Adrenal gland (tissue), 5 donors: ENCODE measurements around the gene MPPED1.

ENCODE experiments used
- POLR2A ChIP-seq, 2 donors: fragments of 450-650 bp; IDR thresholded peaks; one replicate each; pipeline ENCODE4 v1.6.1; 2017; ENCODE audit warnings: antibody characterized with exemption in 2 of 2, mild to moderate bottlenecking in 2 of 2, moderate library complexity in 1 of 2
- TF ChIP-seq, protein P1 (sequence below), 6 experiments: fragments of 450-650 bp in 4 of 6; fragments of 200-600 bp in 2 of 6; sonication (generic) in 1 of 6; IDR thresholded peaks; 1 replicate in 5 of 6; 2 replicates in 1 of 6; pipeline versions ENCODE4 v1.5.1 to v1.8.0; 2016 to 2021; ENCODE audit warnings: antibody characterized with exemption in 6 of 6, mild to moderate bottlenecking in 2 of 6, moderate library complexity in 1 of 6
- donor health status: DM: no; HTN: no; CAD: no.

GRCh38 chr22:43446037-43446803, 34.4 kb downstream of the MPPED1 start:
- TF ChIP-seq, protein P1, sequence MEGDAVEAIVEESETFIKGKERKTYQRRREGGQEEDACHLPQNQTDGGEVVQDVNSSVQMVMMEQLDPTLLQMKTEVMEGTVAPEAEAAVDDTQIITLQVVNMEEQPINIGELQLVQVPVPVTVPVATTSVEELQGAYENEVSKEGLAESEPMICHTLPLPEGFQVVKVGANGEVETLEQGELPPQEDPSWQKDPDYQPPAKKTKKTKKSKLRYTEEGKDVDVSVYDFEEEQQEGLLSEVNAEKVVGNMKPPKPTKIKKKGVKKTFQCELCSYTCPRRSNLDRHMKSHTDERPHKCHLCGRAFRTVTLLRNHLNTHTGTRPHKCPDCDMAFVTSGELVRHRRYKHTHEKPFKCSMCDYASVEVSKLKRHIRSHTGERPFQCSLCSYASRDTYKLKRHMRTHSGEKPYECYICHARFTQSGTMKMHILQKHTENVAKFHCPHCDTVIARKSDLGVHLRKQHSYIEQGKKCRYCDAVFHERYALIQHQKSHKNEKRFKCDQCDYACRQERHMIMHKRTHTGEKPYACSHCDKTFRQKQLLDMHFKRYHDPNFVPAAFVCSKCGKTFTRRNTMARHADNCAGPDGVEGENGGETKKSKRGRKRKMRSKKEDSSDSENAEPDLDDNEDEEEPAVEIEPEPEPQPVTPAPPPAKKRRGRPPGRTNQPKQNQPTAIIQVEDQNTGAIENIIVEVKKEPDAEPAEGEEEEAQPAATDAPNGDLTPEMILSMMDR (IDR thresholded peaks at IDR 0.05), result no peak
- TF ChIP-seq POLR2A (IDR thresholded peaks at IDR 0.05), result no peak
